Measurements from ENCODE around the gene PTPN4.

PTPN4 gene

GRCh38 chr2:119810049-119810630 is 50.4 kb downstream of the PTPN4 start:
- no peak for DNase-seq (ENCODE audit: low read depth in 1 of 2, low spot score in 1 of 2)
- Histone ChIP-seq H3K27me3 (ENCODE audit: insufficient read depth, poor library complexity, severe bottlenecking) (no peaks in the 10 kb centered on the region), H3K27ac (replicated peaks) (no peak overlapping the region), H3K4me3 (replicated peaks; ENCODE audit: insufficient read depth, low read length) (no peak overlapping the region)
- TF ChIP-seq CTCF (IDR thresholded peaks at IDR 0.05; ENCODE audit: insufficient read depth, low read length): no peak
- no peak for TF ChIP-seq GABPA (IDR thresholded peaks at IDR 0.05; ENCODE audit: low read depth)
- no peak for TF ChIP-seq POLR2AphosphoS5 (IDR thresholded peaks at IDR 0.05; ENCODE audit: low read depth)
- no peak for TF ChIP-seq REST (IDR thresholded peaks at IDR 0.05; ENCODE audit: insufficient replicate concordance, low read depth)
- TF ChIP-seq SPI1 (IDR thresholded peaks at IDR 0.05; ENCODE audit: borderline replicate concordance, low read depth): no peak

- no peak for TF ChIP-seq POLR2AphosphoS5 (IDR thresholded peaks at IDR 0.05; ENCODE audit: low read depth)
- TF ChIP-seq REST (IDR thresholded peaks at IDR 0.05; ENCODE audit: insufficient replicate concordance, low read depth): no peak
- no peak for TF ChIP-seq GABPA (IDR thresholded peaks at IDR 0.05; ENCODE audit: low read depth)
- no peak for TF ChIP-seq CTCF (IDR thresholded peaks at IDR 0.05; ENCODE audit: insufficient read depth, low read length)
- TF ChIP-seq SPI1 (IDR thresholded peaks at IDR 0.05; ENCODE audit: borderline replicate concordance, low read depth): no peak
These were observed 54.5 kb downstream of the PTPN4 start for GRCh38 chr2:119814216-119814615.

GRCh38 chr2:119818792-119819191 is 59.1 kb downstream of the PTPN4 start:
- H3K4me3 ChIP-seq (replicated peaks; ENCODE audit: insufficient read depth, low read length): no peak overlapping the region
- TF ChIP-seq GABPA (IDR thresholded peaks at IDR 0.05; ENCODE audit: low read depth) (no peak), POLR2AphosphoS5 (IDR thresholded peaks at IDR 0.05; ENCODE audit: low read depth) (no peak), SPI1 (IDR thresholded peaks at IDR 0.05; ENCODE audit: borderline replicate concordance, low read depth) (no peak), REST (IDR thresholded peaks at IDR 0.05; ENCODE audit: insufficient replicate concordance, low read depth) (no peak), CTCF (IDR thresholded peaks at IDR 0.05; ENCODE audit: insufficient read depth, low read length) (no peak)
- no peak for DNase-seq (ENCODE audit: low read depth in 1 of 2, low spot score in 1 of 2)
- H3K27me3 ChIP-seq (ENCODE audit: insufficient read depth, poor library complexity, severe bottlenecking): no peaks in the 10 kb centered on the region
- H3K27ac ChIP-seq (replicated peaks): no peak overlapping the region

More at GRCh38 chr2:119814216-119814615, 54.5 kb downstream of the PTPN4 start:
- Histone ChIP-seq H3K4me3 (replicated peaks; ENCODE audit: insufficient read depth, low read length) (no peak overlapping the region), H3K27me3 (ENCODE audit: insufficient read depth, poor library complexity, severe bottlenecking) (no peaks in the 10 kb centered on the region), H3K27ac (replicated peaks) (no peak overlapping the region)
- no peak for DNase-seq (ENCODE audit: low read depth in 1 of 2, low spot score in 1 of 2)
